T-helper 2 cell treated with Interferon-gamma antibody and Interleukin-4, amounts not matched to agents 5 μg/mL and 100 μg/mL, for 36 hours (primary cell): Measurements from ENCODE around the gene VWA5B2.

ENCODE experiments used
- DNase-seq: peaks from one replicate; pipeline ENCODE4 v3.0.0; 2021; ENCODE audit warnings: low spot score
- H3K27ac Mint-ChIP-seq: one replicate; pipeline ENCODE4 v1.8.0; 2021; ENCODE audit warnings: mild to moderate bottlenecking, mixed read lengths
- H3K27me3 Mint-ChIP-seq: one replicate; pipeline ENCODE4 v1.8.0; 2021; ENCODE audit warnings: low read depth, mixed read lengths
- H3K36me3 Mint-ChIP-seq: one replicate; pipeline ENCODE4 v1.8.0; 2021; ENCODE audit warnings: low read depth, mixed read lengths
- H3K4me1 Mint-ChIP-seq: one replicate; pipeline ENCODE4 v1.8.0; 2021; ENCODE audit warnings: low read depth, mixed read lengths
- H3K4me3 Mint-ChIP-seq: one replicate; pipeline ENCODE4 v1.8.0; 2022; ENCODE audit warnings: mild to moderate bottlenecking, moderate library complexity, mixed read lengths
- H3K9me3 Mint-ChIP-seq: one replicate; pipeline ENCODE4 v1.8.0; 2021; ENCODE audit warnings: mixed read lengths

The VWA5B2 gene

GRCh38 chr3:184231671-184232070, 2.3 kb downstream of the VWA5B2 start:
- no peaks in the 10 kb centered on the region for H3K36me3 Mint-ChIP-seq
- peak overlapping the region; percentile 32 for H3K4me3 Mint-ChIP-seq

GRCh38 chr3:184233127-184233843, 3.9 kb downstream of the VWA5B2 start:
- H3K9me3 Mint-ChIP-seq: no peaks in the 10 kb centered on the region
- no peak overlapping the region for H3K4me3 Mint-ChIP-seq
- DNase-seq: no peak
- no peaks in the 10 kb centered on the region for H3K36me3 Mint-ChIP-seq
- peaks cover 4% of the 10 kb centered on the region for H3K4me1 Mint-ChIP-seq
- no peak overlapping the region for H3K27ac Mint-ChIP-seq
- H3K27me3 Mint-ChIP-seq: peaks cover 31% of the 10 kb centered on the region

More at GRCh38 chr3:184231671-184232070, 2.3 kb downstream of the VWA5B2 start:
- H3K4me1 Mint-ChIP-seq: peaks cover 4% of the 10 kb centered on the region
- peaks cover 42% of the 10 kb centered on the region for H3K27me3 Mint-ChIP-seq
- no peaks in the 10 kb centered on the region for H3K9me3 Mint-ChIP-seq
- H3K27ac Mint-ChIP-seq: no peak overlapping the region
- DNase-seq: no peak

DNA sequence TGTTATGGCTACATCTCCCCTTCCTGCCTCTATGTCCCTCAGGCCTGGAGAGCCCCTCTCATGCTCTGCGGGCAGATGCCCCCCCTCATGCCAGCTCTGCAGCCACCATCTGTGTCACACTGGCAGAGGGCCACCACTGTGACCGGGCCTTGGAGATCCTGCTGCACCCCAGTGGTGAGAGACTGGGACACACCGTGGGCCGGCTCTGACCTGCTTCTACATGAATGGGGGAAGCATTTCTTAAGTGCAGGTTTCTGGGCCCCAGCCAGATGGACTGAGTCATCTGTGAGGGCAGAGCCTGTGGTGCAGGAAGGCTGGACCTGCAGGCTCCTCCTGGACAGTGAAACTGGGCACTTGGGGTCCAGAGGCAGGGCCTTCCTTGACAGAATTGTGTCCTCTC, 4.8 kb downstream of the VWA5B2 start:
- Mint-ChIP-seq H3K4me3 (no peak overlapping the region), H3K27me3 (peaks cover 23% of the 10 kb centered on the region), H3K9me3 (no peaks in the 10 kb centered on the region), H3K27ac (no peak overlapping the region), H3K4me1 (peaks cover 1% of the 10 kb centered on the region), H3K36me3 (no peaks in the 10 kb centered on the region)
- DNase-seq: no peak

DNA sequence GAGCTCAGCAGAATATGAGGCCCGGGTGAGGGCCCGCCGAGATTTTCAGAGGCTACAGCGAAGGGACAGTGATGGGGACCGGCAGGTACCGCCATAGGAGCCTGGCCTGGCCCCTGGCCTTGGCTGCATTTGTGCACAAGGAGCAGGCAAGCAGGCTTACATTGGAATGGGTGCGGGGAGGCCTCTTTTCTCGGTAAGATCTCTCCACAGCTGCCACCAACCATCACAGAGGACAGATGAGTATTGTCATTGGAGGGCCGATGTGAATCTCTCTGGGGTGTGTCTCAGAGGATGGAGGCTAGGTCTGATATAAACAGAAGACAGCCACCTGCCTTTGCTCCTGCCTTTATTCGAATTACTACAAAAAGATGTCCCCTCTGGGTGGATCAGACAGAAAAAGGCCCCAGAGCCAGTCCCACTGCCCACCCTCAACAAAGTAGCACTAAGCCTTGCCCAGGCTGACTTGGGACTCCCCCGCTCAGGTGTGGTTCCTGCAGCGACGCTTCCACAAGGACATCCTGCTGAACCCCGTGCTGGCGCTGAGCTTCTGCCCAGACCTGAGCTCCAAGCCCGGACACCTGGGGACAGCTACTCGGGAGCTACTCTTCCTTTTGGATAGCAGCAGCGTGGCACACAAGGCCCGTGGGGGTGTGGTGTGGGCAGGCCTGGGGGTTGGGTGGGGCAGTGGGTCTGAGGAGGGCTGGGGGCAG, 5.4 kb downstream of the VWA5B2 start:
- H3K27ac Mint-ChIP-seq: no peak overlapping the region
- H3K36me3 Mint-ChIP-seq: no peaks in the 10 kb centered on the region
- no peak for DNase-seq
- peaks cover 20% of the 10 kb centered on the region for H3K27me3 Mint-ChIP-seq
- peaks cover 1% of the 10 kb centered on the region for H3K4me1 Mint-ChIP-seq
- H3K4me3 Mint-ChIP-seq: no peak overlapping the region
- H3K9me3 Mint-ChIP-seq: no peaks in the 10 kb centered on the region

DNA sequence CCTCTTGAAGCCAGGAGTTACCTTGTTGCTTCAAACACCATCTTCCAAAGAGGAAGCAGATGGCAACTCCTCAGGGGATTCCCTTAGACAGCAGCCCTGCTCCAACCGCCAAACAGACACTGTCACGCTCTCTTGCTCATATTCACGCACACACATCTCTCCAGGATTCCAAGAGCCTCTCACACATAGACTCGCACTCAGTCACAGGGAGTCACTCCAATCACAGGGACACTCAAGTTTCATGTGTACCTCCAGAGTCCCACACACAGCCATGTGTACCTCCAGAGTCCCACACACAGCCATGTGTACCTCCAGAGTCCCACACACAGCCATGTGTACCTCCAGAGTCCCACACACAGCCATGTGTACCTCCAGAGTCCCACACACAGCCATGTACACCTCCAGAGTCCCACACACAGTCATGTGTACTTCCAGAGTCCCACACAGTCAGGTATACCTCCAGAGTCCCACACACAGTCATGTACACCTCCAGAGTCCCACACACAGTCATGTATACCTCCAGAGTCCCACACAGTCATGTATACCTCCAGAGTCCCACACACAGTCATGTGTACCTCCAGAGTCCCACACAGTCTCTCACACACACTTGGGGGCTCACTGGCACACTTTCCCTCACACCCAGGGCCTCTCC, 6.1 kb downstream of the VWA5B2 start:
- Mint-ChIP-seq H3K9me3 (no peaks in the 10 kb centered on the region), H3K4me1 (peaks cover 1% of the 10 kb centered on the region), H3K27ac (no peak overlapping the region), H3K36me3 (no peaks in the 10 kb centered on the region), H3K4me3 (no peak overlapping the region), H3K27me3 (peaks cover 20% of the 10 kb centered on the region)
- DNase-seq: no peak

DNA sequence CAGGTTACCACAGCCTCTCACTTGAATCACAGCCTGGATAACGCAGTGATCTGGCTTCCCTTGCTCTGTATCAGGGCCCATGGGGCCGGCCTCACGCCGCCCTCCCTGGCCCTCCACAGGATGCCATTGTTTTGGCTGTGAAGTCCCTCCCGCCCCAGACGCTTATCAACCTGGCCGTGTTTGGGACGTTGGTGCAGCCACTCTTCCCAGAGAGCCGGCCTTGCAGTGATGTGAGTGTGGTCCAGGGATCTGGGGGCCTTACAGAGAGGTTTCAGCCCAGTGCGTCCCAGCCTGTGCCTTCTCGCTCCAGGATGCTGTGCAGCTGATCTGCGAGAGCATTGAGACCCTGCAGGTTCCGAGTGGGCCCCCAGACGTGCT, 6.6 kb downstream of the VWA5B2 start:
- Mint-ChIP-seq H3K4me3 (no peak overlapping the region), H3K4me1 (no peaks in the 10 kb centered on the region), H3K27me3 (peaks cover 18% of the 10 kb centered on the region), H3K9me3 (no peaks in the 10 kb centered on the region), H3K27ac (no peak overlapping the region), H3K36me3 (no peaks in the 10 kb centered on the region)
- DNase-seq: no peak

- Mint-ChIP-seq H3K4me1 (no peaks in the 10 kb centered on the region), H3K36me3 (no peaks in the 10 kb centered on the region), H3K27me3 (peaks cover 12% of the 10 kb centered on the region), H3K27ac (no peak overlapping the region), H3K4me3 (no peak overlapping the region), H3K9me3 (no peaks in the 10 kb centered on the region)
- no peak for DNase-seq
These were observed 7.3 kb downstream of the VWA5B2 start for GRCh38 chr3:184236636-184237035.

DNA sequence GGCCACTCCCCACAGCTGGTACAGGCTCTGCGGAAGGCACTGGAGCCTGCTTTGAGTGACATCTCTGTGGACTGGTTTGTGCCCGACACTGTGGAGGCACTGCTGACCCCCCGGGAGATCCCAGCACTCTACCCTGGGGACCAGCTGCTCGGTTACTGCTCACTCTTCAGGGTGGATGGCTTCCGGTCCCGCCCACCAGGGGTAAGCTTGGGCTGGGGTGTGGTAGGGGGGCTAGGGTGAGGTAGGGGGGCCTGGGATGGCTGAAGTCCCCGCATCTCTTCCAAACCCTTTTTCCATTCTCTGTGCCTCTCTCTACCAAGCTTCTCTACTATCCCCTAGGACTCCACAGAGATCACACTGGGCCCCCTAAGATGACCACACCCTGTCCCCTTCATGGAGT, 7.8 kb downstream of the VWA5B2 start:
- no peaks in the 10 kb centered on the region for H3K4me1 Mint-ChIP-seq
- peaks cover 1% of the 10 kb centered on the region for H3K36me3 Mint-ChIP-seq

DNA sequence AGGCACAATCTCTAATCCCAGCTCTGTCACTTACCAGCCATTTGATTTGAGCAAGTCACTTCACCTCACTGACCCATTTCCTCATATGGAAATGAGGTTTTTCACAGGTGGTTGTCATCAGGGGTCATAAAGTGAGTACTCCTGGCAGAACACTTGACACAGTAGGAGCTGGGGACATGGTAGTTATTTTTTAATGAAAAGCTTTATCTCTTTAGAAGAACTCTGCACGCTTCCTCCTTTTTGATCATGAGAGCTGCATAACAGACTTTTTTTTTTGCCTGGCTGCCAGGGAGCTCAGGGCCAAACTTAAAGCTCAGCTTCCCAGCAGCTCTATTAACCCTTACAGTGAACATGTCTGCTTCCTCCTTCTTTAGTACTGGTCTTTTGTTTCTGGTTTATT, 8.4 kb downstream of the VWA5B2 start:
- Mint-ChIP-seq H3K36me3 (peaks cover 6% of the 10 kb centered on the region), H3K4me3 (no peak overlapping the region), H3K27ac (no peak overlapping the region), H3K27me3 (peaks cover 2% of the 10 kb centered on the region), H3K9me3 (no peaks in the 10 kb centered on the region), H3K4me1 (no peaks in the 10 kb centered on the region)
- DNase-seq: no peak

More for the DNA sequence above, 7.8 kb downstream of the VWA5B2 start:
- H3K27me3 Mint-ChIP-seq: peaks cover 6% of the 10 kb centered on the region
- H3K27ac Mint-ChIP-seq: no peak overlapping the region
- H3K4me3 Mint-ChIP-seq: no peak overlapping the region
- no peaks in the 10 kb centered on the region for H3K9me3 Mint-ChIP-seq
- DNase-seq: no peak

GRCh38 chr3:184238246-184238818, 8.9 kb downstream of the VWA5B2 start:
- DNase-seq: no peak
- H3K9me3 Mint-ChIP-seq: no peaks in the 10 kb centered on the region
- no peaks in the 10 kb centered on the region for H3K4me1 Mint-ChIP-seq

GRCh38 chr3:184239221-184239620, 9.8 kb downstream of the VWA5B2 start:
- Mint-ChIP-seq H3K36me3 (peaks cover 11% of the 10 kb centered on the region), H3K4me3 (no peak overlapping the region), H3K4me1 (no peaks in the 10 kb centered on the region), H3K27me3 (peaks cover 2% of the 10 kb centered on the region), H3K27ac (no peak overlapping the region), H3K9me3 (no peaks in the 10 kb centered on the region)
- DNase-seq: no peak

More at GRCh38 chr3:184238246-184238818, 8.9 kb downstream of the VWA5B2 start:
- Mint-ChIP-seq H3K36me3 (peaks cover 11% of the 10 kb centered on the region), H3K27me3 (peaks cover 2% of the 10 kb centered on the region), H3K4me3 (no peak overlapping the region), H3K27ac (no peak overlapping the region)

DNA sequence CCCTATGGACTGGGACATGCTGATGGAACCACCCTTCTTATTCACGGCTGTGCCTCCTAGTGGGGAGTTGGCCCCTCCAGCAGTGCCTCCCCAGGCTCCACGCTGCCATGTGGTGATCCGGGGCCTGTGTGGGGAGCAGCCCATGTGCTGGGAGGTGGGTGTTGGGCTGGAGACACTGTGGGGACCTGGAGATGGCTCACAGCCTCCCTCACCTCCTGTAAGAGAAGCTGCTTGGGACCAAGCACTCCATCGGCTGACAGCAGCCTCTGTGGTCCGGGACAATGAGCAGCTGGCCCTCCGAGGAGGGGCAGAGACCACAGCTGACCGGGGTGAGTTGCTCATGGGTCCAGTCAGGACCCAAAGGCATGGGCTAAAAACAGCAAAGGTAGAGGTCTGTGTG, 10.3 kb downstream of the VWA5B2 start:
- Mint-ChIP-seq H3K27ac (no peak overlapping the region), H3K4me3 (no peak overlapping the region), H3K27me3 (peaks cover 2% of the 10 kb centered on the region), H3K4me1 (no peaks in the 10 kb centered on the region), H3K36me3 (peaks cover 14% of the 10 kb centered on the region), H3K9me3 (no peaks in the 10 kb centered on the region)
- DNase-seq: no peak

DNA sequence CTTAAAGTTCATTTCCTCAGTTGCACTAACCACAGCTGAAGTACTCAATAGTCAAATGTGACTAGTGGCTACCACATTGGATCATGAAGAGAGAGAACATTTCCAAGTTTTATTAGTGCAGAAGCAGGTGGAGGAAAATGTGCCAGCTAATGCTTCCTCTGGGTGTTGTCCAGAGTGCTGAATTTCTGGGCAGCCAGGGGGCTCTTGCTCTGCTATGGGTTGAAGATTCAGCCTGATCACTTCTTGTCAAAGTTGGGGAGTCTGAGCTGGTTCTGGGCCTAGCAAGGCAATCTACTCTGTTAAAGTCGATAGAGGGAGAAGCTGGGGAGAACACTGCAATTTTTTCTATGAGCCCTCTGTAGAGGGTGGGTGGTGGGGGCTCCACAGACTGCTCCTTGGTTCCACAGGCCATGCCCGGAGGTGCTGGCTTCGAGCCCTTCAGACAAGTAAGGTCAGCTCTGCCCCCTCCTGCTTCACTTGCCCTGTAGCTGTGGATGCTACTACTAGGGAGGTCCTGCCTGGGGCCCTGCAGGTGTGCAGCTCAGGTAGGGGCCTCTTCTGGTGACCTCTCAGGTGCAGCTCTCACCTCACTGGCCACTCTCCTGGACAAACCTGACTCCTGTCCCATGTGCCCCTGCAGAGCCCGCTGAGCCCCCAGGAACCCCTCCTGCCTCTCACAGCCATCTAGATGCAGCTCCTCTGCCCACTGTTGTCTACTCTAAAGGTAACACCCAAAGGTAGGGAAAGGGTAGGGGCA, 11.2 kb downstream of the VWA5B2 start:
- no peaks in the 10 kb centered on the region for H3K4me1 Mint-ChIP-seq
- no peaks in the 10 kb centered on the region for H3K9me3 Mint-ChIP-seq
- no peak overlapping the region for H3K27ac Mint-ChIP-seq
- H3K36me3 Mint-ChIP-seq: peaks cover 18% of the 10 kb centered on the region
- no peak overlapping the region for H3K4me3 Mint-ChIP-seq
- DNase-seq: no peak
- H3K27me3 Mint-ChIP-seq: no peaks in the 10 kb centered on the region
